B cell (primary cell): ENCODE measurements around the gene ROMO1. TPM values are rescaled to one million over a fixed set of nuclear protein-coding genes. Genes with fewer than 3 reads are reported as not detected.

Experiments
- ATAC-seq: fragments of 200-7000 bp; cut with Tn5 transposase; one replicate; pipeline ENCODE4 v1.10.0; 2021; ENCODE audit warnings: low read depth, mild to moderate bottlenecking, moderate number of reproducible peaks, moderate library complexity
- CTCF ChIA-PET: fragments of 350-600 bp; sonication (Branson Sonifier 250); formaldehyde crosslinking; loops from one replicate; lab custom pipeline; 2021; ENCODE audit warnings: antibody characterized with exemption, inconsistent platforms; lab: Charles Lee
- POLR2A ChIA-PET: fragments of 350-600 bp; sonication (Branson Sonifier 250); formaldehyde crosslinking; loops from one replicate; lab custom pipeline; 2021; ENCODE audit warnings: antibody characterized with exemption; lab: Charles Lee
- DNase-seq: peaks from one replicate; pipeline ENCODE4 v3.0.0; 2013
- H2AFZ ChIP-seq: 2 replicates; pipeline ENCODE4 v1.6.1; 2012; ENCODE audit warnings: mild to moderate bottlenecking, low read depth, low read length; ENCODE audit not compliant: insufficient read depth, poor library complexity, severe bottlenecking
- H3K27ac ChIP-seq, 2 donors: 1 replicate in 1 of 2; 2 replicates in 1 of 2; pipeline ENCODE4 v1.5.1; 2012 to 2013; ENCODE audit warnings: low read length in 2 of 2, mild to moderate bottlenecking in 2 of 2, moderate library complexity in 1 of 2
- H3K27me3 ChIP-seq, 4 experiments: fragments of 200-600 bp in 1 of 4; sonication (generic) in 1 of 4; replicated peaks in 1 of 4; 1 replicate in 2 of 4; 2 replicates in 2 of 4; pipeline versions ENCODE4 v1.6.1 to v1.7.0; 2013 to 2016; ENCODE audit warnings: low read length in 3 of 4, mild to moderate bottlenecking in 2 of 4, mixed read lengths in 1 of 4, moderate library complexity in 1 of 4; ENCODE audit not compliant: insufficient read depth in 4 of 4, control insufficient read depth in 3 of 4; ENCODE audit errors: control extremely low read depth in 1 of 4
- H3K36me3 ChIP-seq, 2 experiments: replicated peaks in 1 of 2; 1 replicate in 1 of 2; 2 replicates in 1 of 2; pipeline versions ENCODE4 v1.6.1 to v1.7.1; 2013; ENCODE audit warnings: low read length in 1 of 2; ENCODE audit not compliant: insufficient read depth in 2 of 2, control insufficient read depth in 1 of 2; ENCODE audit errors: control extremely low read depth in 1 of 2, extremely low read depth in 1 of 2
- H3K4me1 ChIP-seq, 2 donors: fragments of 200-600 bp in 1 of 2; sonication (generic) in 1 of 2; 1 replicate in 1 of 2; 2 replicates in 1 of 2; pipeline versions ENCODE4 v1.5.1 to v1.6.1; 2013 to 2017; ENCODE audit warnings: low read length in 2 of 2; ENCODE audit not compliant: control insufficient read depth in 2 of 2, insufficient read depth in 2 of 2
- H3K4me2 ChIP-seq: replicated peaks from 2 replicates; pipeline ENCODE3; 2012; ENCODE audit warnings: mild to moderate bottlenecking, low read depth, low read length; ENCODE audit not compliant: poor library complexity, severe bottlenecking
- H3K4me3 ChIP-seq, 5 experiments: fragments of 200-600 bp in 1 of 5; sonication (generic) in 1 of 5; 1 replicate in 3 of 5; 2 replicates in 2 of 5; pipeline versions ENCODE4 v1.5.1 to v1.7.0; 2011 to 2016; ENCODE audit warnings: low read length in 4 of 5, mild to moderate bottlenecking in 4 of 5, low read depth in 2 of 5, control low read depth in 1 of 5, moderate library complexity in 1 of 5; ENCODE audit not compliant: insufficient read depth in 1 of 5; ENCODE audit errors: control extremely low read depth in 1 of 5, extremely low read depth in 1 of 5
- H3K79me2 ChIP-seq: fragments of 200-600 bp; sonication (generic); one replicate; pipeline ENCODE4 v1.6.0; 2016; ENCODE audit warnings: low read length; ENCODE audit not compliant: control insufficient read depth, insufficient read depth
- H3K9ac ChIP-seq: fragments of 200-600 bp; sonication (generic); 2 replicates; pipeline ENCODE4 v1.6.1; 2017; ENCODE audit warnings: mild to moderate bottlenecking, low read length, moderate library complexity
- H3K9me3 ChIP-seq, 3 donors: one replicate each; pipeline versions ENCODE4 v1.6.1 to v1.7.1; 2013; ENCODE audit warnings: low read length in 2 of 3; ENCODE audit not compliant: control insufficient read depth in 2 of 3, insufficient read depth in 1 of 3; ENCODE audit errors: control extremely low read depth in 1 of 3
- H4K20me1 ChIP-seq: 2 replicates; pipeline ENCODE4 v1.6.0; 2012; ENCODE audit warnings: mild to moderate bottlenecking, low read length; ENCODE audit not compliant: insufficient read depth, control insufficient read depth, poor library complexity, severe bottlenecking
- H3K27ac Mint-ChIP-seq: one replicate; pipeline ENCODE4 v1.8.0; 2021; ENCODE audit warnings: mixed read lengths
- H3K27me3 Mint-ChIP-seq: one replicate; pipeline ENCODE4 v1.8.0; 2021; ENCODE audit warnings: mixed read lengths
- H3K4me1 Mint-ChIP-seq: one replicate; pipeline ENCODE4 v1.8.0; 2021; ENCODE audit warnings: mixed read lengths
- H3K4me3 Mint-ChIP-seq: one replicate; pipeline ENCODE4 v1.8.0; 2021; ENCODE audit warnings: mixed read lengths
- H3K9me3 Mint-ChIP-seq: one replicate; pipeline ENCODE4 v1.8.0; 2022; ENCODE audit warnings: mixed read lengths; ENCODE audit not compliant: insufficient read depth
- EZH2 ChIP-seq: IDR thresholded peaks from 2 replicates; pipeline ENCODE4 v1.6.1; 2012; ENCODE audit warnings: borderline replicate concordance, low read depth, mild to moderate bottlenecking, moderate library complexity, low read length; ENCODE audit not compliant: insufficient read depth, poor library complexity, severe bottlenecking
- WGBS: methylation state at CpG from one replicate; pipeline ENCODE4 v1.1.5; 2013; ENCODE audit warnings: missing lambda C conversion rate; ENCODE audit not compliant: insufficient coverage; 5-methylcytosine and 5-hydroxymethylcytosine counted together
- intact Hi-C: fragments of 100-400 bp; cut with micrococcal nuclease; formaldehyde crosslinking; loops from one replicate; pipeline ENCODE4 v1.10.0; 2022
- polyA plus RNA-seq: library from polyadenylated mRNA; depleted of rRNA; stranded (reverse); fragments of >200 nt; gene quantifications from 2 replicates; pipeline ENCODE4 v1.2.3, GENCODE V29; 2012
- total RNA-seq, 2 donors: library from RNA; stranded (reverse); fragments of 120-200 nt in 1 of 2; gene quantifications; 1 replicate in 1 of 2; 2 replicates in 1 of 2; pipeline versions ENCODE4 v1.2.3 to v1.2.4, GENCODE V29; 2013 to 2022
- TF ChIP-seq, protein P1 (sequence below): fragments of 200-600 bp; IDR thresholded peaks from one replicate; pipeline ENCODE4 v1.8.0; 2022; ENCODE audit warnings: antibody characterized with exemption, mild to moderate bottlenecking

ROMO1 gene
- total and polyA plus RNA-seq, 2 donors (not counting 1 experiment from before 2014, with no cell fraction given): 38.1 to 145 TPM

DNA sequence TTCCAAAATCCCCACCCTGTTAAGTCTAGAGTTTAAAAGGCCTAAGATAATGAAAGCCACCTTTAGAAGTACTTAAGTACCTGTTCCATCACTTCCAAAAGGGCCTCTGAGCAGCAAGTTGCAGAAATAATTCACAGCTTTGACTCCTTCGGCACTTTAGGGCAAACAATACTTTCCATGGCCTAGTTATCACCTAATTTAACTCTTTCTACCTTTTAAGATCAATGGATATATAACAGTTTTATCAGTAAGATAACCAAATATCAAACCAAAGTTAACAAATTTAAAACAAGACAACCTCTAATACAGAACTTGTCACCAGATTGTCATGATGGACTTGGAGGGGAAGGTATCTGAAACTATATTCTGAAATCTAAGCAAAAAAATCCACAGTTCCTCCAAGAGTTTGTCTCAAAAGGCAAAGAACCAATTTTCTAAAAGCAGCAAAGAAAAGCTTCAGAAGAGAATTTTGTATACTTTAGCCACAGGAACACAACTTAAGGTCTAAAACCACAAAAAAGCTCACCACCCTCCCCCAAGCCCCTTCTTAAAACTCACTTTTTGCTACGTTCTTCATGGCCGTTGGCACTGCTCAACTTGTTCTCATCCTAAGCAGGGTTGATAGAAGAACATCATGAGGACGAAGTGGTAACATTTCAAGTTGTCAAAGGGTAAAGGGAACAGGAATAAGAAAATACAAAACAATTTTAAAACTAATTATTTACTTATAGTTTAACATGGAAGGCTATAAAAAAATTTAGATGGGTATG is 39.4 kb downstream of the ROMO1 start:
- intact Hi-C loops: no loop called here
- H3K27ac ChIP-seq: peak overlapping the region in 1 of 2 donors; percentile 16
- no CpG with 5 or more reads among the region's 4 CpGs for WGBS

More for the DNA sequence above, 39.4 kb downstream of the ROMO1 start:
- Histone ChIP-seq H3K4me3 (no peak overlapping the region), H2AFZ (no peak overlapping the region), H3K9me3 (no peaks in the 10 kb centered on the region), H3K4me1 (peaks cover 41 to 47% of the 10 kb centered on the region in 2 donors), H4K20me1 (peaks cover 74% of the 10 kb centered on the region), H3K36me3 (peaks cover 2 to 66% of the 10 kb centered on the region in 2 experiments), H3K9ac (no peak overlapping the region), H3K79me2 (peaks cover 84% of the 10 kb centered on the region), H3K4me2 (peak overlapping the region; percentile 27), H3K27me3 (no peaks in the 10 kb centered on the region)
- H3K9me3 Mint-ChIP-seq: no peaks in the 10 kb centered on the region
- peak overlapping the region; percentile 26 for H3K4me3 Mint-ChIP-seq
- ChIA-PET POLR2A (interaction anchor here (0.7 kb wide), 1 partner anchor 34 kb away, joined by 8 read pairs; no protein-coding TSS in a partner anchor), CTCF (interaction anchor here (1.4 to 2.6 kb wide), 4 partner anchors 25 to 146 kb away, joined by 5 to 8 read pairs (median 5); partner anchors contain the start of gene PHF20)
- no peak for TF ChIP-seq EZH2
- TF ChIP-seq, protein P1, sequence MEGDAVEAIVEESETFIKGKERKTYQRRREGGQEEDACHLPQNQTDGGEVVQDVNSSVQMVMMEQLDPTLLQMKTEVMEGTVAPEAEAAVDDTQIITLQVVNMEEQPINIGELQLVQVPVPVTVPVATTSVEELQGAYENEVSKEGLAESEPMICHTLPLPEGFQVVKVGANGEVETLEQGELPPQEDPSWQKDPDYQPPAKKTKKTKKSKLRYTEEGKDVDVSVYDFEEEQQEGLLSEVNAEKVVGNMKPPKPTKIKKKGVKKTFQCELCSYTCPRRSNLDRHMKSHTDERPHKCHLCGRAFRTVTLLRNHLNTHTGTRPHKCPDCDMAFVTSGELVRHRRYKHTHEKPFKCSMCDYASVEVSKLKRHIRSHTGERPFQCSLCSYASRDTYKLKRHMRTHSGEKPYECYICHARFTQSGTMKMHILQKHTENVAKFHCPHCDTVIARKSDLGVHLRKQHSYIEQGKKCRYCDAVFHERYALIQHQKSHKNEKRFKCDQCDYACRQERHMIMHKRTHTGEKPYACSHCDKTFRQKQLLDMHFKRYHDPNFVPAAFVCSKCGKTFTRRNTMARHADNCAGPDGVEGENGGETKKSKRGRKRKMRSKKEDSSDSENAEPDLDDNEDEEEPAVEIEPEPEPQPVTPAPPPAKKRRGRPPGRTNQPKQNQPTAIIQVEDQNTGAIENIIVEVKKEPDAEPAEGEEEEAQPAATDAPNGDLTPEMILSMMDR: no peak
- ATAC-seq: no peak
- DNase-seq: no peak
- H3K27ac Mint-ChIP-seq: no peak overlapping the region
- H3K4me1 Mint-ChIP-seq: peaks cover 59% of the 10 kb centered on the region
- no peaks in the 10 kb centered on the region for H3K27me3 Mint-ChIP-seq
